NCI-H2107 (cell line): ENCODE results near the gene FBXO2.

Experiments
- DNase-seq: peaks from one replicate; lab custom pipeline; 2025; lab: John Stamatoyannopoulos, UW

The FBXO2 gene

DNA sequence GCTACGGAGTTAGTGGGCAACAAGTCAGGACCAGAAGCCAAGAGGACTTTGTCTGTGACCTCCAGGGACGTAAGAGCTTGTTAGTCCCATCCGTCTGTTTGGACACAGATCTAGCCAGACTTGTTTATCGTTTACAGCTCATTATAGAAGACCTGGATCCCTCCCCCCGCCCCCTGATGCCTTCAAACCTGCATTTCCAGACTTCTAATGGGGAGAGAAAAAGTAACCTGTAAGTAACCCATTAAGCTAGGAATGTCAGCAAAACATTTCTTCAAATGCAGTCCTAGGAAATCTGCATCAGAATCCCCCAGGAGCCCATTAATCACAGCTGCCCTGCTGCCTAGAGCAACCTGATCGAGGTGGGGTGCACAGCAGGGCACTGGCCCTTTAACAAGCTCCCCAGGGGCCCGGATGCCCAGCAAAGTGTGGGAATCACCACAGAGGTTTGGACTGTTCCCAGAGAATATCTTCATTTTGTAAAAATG lies 28.1 kb upstream of the FBXO2 start:
- no peak for DNase-seq

DNA sequence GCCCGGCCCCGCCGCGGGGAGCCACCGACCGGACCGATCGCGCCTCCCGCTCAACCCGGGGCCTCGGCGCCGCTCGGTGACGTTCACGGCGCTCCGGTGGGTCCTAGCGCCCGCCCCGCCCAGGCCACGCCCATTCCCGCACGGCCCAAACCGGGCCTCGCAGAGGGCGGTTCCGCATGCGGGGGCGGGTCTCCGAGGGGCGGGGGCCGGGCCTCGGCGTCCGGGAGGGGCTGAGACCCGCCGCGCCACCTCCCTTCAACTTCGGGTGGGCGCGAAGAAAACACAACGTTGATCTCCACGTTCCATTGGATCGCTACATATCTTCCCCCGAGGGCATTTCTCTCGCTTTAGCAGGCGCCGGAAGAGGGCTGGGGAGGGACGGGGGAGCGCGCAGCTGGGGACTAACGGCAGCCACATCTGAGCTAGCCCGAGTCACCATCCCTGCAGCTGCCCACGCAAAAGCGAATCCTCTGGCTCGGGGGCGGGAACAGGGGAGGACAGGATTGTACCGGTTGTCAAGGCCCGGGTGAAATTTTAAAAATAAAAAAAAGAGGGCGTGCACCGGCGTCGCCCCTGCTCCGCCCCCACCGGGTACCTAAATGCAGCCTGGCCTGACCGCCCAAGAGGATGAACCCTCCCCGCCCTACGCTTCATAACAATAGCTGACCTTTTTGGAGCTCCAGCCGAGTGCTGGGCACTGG lies 27.0 kb upstream of the FBXO2 start, which contains the start of gene MAD2L2:
TSS of gene MAD2L2 (minus strand) at position 78 of the 701 bp plus-strand sequence. CDS start 547 bp downstream, outside the sequence.
- DNase-seq: no peak

DNA sequence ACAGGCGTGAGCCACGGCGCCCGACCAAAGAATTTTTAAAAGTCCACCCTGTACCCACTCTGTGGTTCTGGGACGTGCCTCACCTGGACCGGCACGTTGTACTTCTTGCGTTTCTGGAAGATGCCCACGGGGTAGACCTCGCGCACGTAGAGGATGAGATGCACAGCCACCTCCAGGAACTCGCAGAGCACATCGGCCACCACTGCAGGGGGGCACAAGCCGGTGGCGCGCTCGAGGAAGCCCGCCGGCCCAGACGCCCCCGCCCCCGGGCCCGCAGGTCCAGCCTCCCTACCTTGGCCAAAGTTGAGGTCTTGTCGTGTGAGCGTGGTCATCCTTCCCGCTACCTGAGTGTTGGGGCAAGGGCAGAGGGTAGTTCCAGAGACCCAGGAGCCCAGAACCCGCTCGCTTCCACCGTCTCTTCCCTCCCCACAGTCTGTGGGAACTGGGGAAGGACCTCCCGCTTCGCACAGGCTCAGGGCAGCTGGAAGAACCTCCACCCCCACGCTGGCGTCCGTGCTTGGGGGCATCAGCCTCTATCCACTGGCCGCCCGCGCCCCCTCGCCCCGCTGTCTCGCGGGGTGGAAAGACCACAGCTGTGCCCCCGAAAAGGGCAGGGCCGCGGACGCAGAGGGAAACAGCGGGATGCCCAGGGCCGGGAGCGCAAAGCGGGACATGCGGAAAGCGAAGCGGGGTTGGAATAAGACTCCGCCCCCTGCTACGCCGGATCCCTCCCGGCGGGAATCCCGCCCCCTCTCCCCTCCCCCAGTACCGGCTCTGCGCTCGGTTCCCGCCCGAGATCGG lies 26.2 kb upstream of the FBXO2 start:
- DNase-seq: no peak

DNA sequence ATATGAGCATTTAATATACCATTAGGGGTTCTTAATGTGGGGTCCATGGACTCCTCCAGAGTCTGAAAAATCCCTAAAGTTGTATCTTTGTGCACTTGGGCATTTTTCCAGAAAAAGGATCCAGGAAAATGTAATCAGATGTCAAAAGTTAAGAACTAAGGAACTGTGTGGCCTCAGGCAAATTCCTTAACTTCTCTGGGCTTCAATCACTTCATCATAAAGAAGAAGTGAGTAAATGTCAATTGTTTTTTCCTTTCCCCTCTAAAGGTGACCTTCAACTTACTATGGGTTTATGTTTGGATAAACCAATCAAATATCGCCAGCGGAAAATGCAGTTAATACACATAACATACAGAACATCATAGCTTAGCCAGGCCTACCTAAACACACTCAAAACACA lies 24.2 kb upstream of the FBXO2 start:
- no peak for DNase-seq

DNA sequence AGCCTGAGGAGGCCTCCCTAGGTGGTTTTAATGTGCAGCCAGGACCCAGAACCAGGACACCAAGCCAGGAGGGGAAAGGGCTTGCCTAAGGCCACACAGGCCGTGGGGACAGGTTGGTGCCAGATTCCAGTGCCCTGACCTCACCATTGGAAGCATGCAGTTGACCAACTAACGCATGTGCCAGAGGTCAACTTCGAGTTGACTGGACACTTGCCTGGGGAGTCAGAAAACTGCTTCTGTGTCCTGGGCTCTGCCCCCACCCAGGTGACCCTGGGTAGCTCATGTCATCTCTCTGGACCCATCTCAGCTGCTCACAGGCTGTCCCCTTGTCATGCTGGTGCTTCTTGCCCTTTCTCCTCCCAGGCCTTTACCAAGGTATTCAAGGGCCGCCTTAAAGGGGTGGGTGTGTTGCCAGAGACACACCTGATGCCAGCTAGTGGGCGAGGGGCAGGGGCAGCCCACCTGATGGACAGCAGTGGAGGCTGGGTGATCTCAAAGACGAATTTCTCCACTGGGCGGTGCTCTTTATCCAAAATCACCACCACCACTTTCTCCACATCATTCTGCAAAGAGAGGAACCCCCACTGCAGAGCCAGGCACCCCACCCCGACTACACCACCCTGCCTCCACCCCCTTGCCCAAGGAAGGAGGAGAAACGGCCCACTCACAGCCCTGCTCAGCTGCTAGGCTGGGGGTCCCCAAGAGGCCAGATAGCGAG lies 22.3 kb upstream of the FBXO2 start:
- no peak for DNase-seq

DNA sequence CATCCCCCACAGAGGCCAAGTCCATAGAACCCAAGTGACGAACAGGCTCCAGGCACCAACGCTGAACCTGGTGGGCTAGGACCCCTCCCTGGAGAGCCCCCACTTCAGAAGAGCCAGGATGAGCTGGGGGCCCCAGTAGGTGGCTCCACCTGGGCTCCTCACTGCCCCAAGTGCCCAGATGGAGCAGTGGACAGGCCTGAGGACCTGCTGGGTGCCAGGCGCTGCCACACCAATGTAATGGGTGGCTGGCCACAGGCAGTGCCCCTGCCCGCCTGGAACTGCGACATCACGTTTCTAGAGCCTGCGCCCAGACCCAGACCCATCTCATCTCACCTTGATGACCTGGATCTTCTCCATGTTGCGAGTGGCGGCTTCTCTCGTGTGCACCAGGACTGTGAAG lies 21.1 kb upstream of the FBXO2 start:
- DNase-seq: no peak

DNA sequence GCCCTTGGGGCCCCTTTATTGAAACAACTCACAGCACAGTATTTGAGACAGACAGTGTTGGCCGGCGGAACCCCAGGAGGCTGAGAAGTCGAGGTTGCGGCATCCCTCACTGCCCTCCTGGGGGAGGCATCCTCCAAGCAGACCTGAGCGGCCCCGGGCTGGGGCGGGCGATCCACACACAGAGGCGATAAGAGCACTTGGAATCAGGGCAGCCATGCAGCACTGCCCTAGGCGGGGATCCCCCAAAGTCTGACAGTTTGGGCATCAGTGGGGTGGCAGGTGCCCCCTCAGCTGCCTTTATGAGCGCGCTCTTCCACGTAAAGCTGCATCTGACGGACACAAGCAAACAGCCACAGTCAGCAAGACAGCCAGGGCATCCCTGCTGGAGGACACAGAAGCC lies 20.3 kb upstream of the FBXO2 start:
- DNase-seq: no peak

DNA sequence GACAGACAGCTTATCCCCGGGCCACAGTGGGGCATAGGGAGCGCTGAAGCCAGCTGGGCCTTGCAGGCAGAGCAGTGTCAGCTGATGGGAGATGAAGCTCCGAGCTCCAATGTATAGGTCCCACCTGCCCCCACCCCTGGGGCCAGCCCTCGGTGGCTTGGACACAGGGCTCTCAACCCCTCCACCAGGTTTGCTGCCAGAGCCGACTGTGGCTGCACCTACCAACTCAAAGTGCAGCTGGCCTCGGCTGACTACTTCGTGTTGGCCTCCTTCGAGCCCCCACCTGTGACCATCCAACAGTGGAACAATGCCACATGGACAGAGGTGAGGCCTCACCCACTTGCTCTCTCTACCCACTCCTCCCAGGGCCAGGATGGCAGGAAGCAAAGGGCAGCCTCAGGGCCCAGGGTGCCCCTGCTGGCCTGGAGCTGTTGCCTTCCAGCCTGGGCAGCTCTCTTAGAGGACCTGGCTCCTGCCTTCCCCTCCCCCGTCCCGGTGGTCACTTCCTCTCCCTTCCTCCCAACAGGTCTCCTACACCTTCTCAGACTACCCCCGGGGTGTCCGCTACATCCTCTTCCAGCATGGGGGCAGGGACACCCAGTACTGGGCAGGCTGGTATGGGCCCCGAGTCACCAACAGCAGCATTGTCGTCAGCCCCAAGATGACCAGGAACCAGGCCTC lies 19.0 kb upstream of the FBXO2 start:
- DNase-seq: no peak

DNA sequence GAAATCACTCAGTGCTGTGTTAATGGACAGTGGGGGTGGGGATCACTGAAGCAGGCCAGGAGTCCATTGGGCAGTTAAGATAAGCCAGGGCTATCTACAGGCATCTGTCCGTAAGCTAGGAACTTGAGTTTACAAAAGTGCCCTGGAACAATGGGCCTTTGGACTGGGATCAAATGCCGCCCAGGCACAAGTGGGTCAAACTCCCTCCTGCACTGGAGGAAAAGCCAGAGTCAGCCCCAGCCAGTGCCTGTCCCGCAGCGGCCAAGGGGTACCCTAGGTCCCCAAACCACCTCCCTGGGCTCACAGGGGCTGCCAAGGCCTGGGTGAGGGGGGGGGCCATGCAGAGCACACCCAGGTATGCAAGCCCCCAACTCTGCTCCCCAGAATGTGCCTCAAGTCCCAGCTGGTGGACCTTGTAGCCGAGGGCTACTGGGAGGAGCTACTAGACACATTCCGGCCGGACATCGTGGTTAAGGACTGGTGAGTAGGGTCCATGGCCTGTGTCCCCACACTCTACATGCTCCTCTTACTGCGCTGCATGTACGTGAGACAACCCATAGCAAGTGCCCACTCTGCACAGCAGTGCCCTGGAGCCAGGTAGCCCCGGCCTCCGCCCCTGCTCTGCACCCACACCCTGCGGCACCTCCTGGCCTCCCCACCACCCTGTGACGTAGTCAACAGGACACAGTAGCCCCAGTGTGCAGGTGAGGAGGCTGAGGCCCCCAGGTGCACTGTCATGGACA lies 17.5 kb upstream of the FBXO2 start:
- no peak for DNase-seq

DNA sequence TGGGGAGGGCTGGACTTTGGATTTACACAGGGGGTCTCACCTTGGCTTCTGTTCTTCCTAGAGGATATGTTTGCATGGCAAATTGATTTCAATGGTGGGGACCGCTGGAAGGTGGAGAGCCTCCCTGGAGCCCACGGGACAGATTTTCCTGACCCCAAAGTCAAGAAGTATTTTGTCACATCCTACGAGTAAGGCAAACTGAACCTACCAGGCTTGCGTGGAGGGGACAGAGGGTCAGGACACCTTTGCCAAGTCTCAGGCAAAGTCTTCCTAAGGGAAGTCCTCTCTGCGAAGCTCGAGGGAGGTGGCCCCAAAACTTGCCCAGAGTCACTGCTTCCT lies 16.9 kb upstream of the FBXO2 start:
- no peak for DNase-seq

DNA sequence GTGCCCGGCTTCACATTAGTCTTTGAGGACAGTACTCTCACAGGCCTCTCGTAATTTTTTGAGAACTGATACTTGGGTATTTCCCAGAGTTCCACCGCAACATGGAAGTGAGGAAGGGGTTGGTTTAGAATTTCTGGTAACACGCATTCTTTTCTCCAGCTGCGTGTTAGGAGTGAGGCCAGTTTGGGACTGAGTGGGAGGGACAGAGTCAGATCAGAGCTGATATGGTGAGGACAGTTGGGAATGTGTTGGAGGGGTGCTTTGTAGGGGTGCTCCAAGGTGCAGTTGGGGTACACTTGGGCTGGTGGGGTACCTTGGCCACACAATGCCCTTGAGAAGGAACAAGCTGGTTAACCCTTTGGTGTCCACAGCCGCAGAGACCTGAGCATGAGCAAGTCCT lies 16.5 kb upstream of the FBXO2 start:
- DNase-seq: no peak

DNA sequence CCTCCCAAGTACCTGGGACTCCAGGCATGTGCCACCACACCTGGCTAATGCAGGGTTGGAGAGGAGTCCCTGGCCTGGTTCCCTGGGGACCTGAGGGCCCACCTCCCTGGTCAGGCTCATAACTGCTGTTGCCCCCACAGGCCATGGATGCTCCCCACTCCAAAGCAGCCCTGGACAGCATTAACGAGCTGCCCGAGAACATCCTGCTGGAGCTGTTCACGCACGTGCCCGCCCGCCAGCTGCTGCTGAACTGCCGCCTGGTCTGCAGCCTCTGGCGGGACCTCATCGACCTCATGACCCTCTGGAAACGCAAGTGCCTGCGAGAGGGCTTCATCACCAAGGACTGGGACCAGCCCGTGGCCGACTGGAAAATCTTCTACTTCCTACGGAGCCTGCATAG lies 14.3 kb upstream of the FBXO2 start:
- DNase-seq: no peak

DNA sequence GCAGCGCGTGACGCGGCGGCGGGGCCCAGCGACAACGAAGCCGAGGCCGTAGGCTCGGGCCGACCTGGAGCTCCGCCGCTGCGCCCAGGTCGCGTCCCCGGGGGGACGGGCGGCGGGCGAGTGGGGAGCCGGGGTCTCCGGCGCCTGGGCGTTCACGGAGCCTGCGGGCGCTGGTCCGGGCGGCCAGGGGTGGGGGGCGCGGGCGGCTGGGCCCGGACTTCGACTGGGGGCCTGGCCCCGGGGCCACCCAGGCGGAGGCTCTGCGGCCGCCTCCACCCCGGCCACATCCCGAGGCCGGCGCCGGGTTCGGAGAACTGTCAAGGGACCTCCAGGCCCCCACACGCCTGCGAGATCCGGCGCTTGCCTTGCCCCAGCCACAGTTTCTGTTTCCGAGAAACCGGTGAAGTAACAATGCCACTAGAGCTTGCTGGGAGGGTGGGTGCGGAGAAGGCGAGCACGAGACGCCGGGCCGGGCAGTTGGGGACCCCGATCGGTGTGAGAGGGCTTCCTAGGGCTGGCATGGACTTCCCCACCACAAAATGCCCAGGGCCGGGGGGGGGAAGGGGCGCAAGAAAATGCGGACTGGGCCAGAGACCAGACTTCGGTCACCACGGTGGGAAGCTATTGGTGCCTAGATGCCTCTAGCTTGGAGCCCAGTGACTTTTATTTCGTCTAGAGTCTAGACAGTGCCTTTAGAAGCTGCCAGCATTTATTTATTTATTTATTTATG lies 10.3 kb upstream of the FBXO2 start:
- DNase-seq: no peak

DNA sequence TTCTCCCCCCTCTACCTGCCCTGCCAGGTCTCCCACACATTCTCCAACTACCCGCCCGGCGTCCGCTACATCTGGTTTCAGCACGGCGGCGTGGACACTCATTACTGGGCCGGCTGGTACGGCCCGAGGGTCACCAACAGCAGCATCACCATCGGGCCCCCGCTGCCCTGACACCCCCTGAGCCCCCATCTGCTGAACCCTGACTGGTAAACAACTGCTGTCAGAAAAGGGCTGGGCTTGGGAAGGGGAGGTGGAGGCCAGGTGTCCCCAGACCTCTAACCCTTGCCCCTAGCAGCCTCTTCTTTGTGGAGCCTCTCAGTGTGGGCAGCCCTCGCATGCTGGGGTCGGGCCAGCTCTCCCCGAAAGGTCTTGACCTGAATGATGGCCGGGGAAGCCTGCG lies 6.9 kb upstream of the FBXO2 start:
- DNase-seq: no peak

DNA sequence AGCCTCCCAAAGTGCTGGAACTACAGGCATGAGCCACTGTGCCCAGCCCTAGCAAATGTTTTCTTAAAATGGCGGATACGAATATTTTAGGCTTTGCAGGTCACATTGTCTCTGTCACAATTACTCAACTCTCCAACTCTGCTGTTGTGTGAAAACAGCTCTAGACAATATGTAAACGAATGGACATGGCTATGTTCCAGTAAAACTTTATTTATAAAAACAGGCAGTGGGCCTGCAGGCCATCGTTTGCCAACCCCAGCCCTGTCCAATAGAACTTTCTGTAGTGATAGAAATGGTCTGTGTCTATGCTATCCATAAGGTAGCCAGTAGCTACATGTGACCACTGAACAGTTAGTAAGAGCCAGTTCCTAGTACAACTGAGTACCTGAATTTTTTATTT lies 5.5 kb upstream of the FBXO2 start:
- DNase-seq: no peak

DNA sequence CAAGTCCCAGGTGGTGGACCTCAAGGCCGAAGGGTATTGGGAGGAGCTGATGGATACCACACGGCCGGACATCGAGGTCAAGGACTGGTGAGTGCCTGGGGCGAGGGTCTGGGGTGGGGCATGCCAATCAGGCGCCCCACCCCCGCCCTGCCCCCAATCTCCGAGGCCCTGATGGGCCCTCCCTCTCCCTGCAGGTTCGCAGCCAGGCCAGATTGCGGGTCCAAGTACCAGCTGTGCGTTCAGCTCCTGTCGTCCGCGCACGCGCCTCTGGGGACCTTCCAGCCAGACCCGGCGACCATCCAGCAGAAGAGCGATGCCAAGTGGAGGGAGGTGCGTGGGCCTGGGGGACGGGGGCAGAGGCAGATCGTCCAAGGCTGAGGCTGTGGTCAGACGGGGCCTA lies 4.3 kb upstream of the FBXO2 start:
- DNase-seq: no peak

DNA sequence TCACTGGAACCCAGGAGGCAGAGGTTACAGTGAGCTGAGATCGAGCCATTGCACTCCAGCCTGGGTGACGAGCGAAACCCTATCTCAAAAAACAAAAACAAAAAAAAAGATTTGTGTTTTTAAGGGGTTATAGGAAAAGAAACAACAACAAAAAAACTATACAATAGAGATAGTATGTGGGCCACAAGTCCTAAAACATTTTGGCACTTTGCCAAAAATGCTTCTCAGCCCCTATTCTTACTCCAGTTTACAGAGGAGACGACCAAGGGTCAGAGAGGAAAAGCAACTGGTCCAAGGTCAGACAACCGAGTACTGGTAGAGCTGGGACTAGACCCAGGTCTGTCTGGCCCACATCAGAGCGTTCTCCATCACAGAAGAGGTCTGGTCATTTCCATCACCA lies 3.4 kb upstream of the FBXO2 start:
- no peak for DNase-seq

DNA sequence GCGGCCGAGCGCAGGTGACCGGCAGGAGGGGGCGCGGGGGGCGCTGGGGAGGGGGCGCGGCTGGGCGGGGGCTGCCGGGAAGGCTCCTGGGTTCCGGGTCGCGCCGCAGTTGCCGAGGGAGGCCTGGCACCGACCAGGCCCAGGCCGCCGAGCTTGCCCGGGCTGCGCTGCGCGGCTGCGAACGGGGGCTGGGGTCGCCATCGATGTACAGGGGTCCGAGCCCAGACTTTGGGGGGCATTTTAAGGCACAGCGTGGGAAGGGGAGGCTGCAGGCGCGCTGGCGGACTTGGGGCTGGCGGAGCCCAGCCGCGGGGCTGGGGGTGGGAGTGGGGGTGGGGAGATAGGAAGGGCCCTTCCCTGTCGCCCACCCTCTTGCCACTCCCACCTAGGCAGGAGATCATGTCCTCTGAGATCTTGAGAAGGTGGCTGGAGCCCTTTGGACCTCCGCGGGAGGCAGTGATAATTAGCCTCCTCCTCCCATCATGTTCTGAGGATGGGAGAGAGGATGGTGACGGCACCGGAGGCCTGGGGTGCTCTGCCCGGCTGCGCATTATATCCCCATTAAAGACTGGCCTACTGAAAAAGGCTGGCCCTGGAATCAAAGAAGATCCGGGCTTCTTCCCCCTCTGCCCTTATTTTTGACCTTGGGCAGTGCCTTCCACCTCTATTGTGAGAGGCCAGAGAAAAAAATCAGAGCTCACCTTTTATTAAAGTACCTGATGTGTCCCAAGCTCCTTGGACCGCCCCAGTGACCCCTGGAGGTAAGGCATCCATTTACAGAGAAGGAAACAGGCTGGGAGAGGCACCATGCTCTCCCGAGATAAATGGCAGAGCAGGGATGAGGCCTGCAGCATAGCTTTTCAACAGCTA lies 945 bp upstream of the FBXO2 start:
- no peak for DNase-seq

DNA sequence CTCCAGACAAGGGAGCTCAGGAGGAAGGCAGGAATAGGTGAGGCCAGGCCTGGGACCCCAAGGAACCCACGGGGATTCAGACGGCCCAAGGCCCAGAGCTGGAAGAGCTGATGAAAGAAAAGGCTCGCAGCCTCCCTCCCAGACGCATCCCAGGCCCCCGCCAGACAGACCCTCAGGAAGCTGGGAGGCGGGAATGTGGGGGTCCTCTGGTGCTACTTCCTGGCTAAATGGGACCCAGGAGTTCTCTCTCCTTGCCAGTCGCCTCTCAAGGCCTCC lies 430 bp downstream of the FBXO2 start:
- no peak for DNase-seq
